UCSD-AML1 (cell line): Measurements from ENCODE around the gene SUZ12.
"Not testable (repeated sequence)": the region's sequence is repeated elsewhere in the genome, so short reads cannot be mapped to it uniquely, and the experiment has no call there.

ENCODE experiments used
- DNase-seq: peaks from one replicate; lab custom pipeline; 2025; ENCODE audit not compliant: unreplicated experiment; lab: John Stamatoyannopoulos, UW

SUZ12 gene

GRCh38 chr17:32040246-32040645 lies 103.4 kb downstream of the SUZ12 start:
- not testable (repeated sequence) for DNase-seq

- DNase-seq, result not testable (repeated sequence)
Observed at GRCh38 chr17:32041306-32041875, 104.6 kb downstream of the SUZ12 start.

GRCh38 chr17:32042266-32042665 lies 105.5 kb downstream of the SUZ12 start:
- DNase-seq, result not testable (repeated sequence)

GRCh38 chr17:32045611-32046010 lies 108.8 kb downstream of the SUZ12 start:
- DNase-seq, result not testable (repeated sequence)

- DNase-seq, result not testable (repeated sequence)
Observed at GRCh38 chr17:32047663-32048062, 110.9 kb downstream of the SUZ12 start.
